CD8-positive, alpha-beta memory T cell (primary cell): ENCODE measurements around the gene DSCAML1. TPM values are rescaled to one million over a fixed set of nuclear protein-coding genes. Genes with fewer than 3 reads are reported as not detected.
A peak's percentile ranks its signal among the peaks of the same experiment; 100 is the strongest.

Experiments
- CTCF ChIA-PET: fragments of 350-600 bp; sonication (Branson Sonifier 250); formaldehyde crosslinking; loops from one replicate; lab custom pipeline; 2021; ENCODE audit warnings: antibody characterized with exemption; lab: Charles Lee
- POLR2A ChIA-PET: fragments of 350-600 bp; sonication (Branson Sonifier 250); formaldehyde crosslinking; loops from one replicate; lab custom pipeline; 2021; ENCODE audit warnings: antibody characterized with exemption; lab: Charles Lee
- DNase-seq, 5 donors: peaks; one replicate each; pipeline versions ENCODE4 v3.0.0 to v3.0.0-alpha.2; 2020 to 2022; ENCODE audit warnings: mixed read lengths in 1 of 5
- H3K27ac ChIP-seq: one replicate; pipeline ENCODE4 v1.7.0; 2013; ENCODE audit warnings: low read depth, mild to moderate bottlenecking, low read length, moderate library complexity
- H3K27me3 ChIP-seq: 2 replicates; pipeline ENCODE4 v1.7.0; 2013; ENCODE audit warnings: low read length, mild to moderate bottlenecking; ENCODE audit not compliant: insufficient read depth, poor library complexity, severe bottlenecking
- H3K36me3 ChIP-seq: 2 replicates; pipeline ENCODE4 v1.7.0; 2013; ENCODE audit warnings: mild to moderate bottlenecking, low read length, moderate library complexity; ENCODE audit not compliant: insufficient read depth
- H3K4me1 ChIP-seq: 2 replicates; pipeline ENCODE4 v1.7.0; 2013; ENCODE audit warnings: mild to moderate bottlenecking, low read length, moderate library complexity; ENCODE audit not compliant: insufficient read depth
- H3K4me3 ChIP-seq: 2 replicates; pipeline ENCODE4 v1.7.0; 2013; ENCODE audit warnings: mild to moderate bottlenecking, low read length
- H3K9me3 ChIP-seq: 2 replicates; pipeline ENCODE4 v1.7.0; 2013; ENCODE audit warnings: mild to moderate bottlenecking, low read length
- H3K27ac Mint-ChIP-seq, 8 donors: one replicate each; pipeline ENCODE4 v1.8.0; 2020 to 2021; ENCODE audit warnings: mixed read lengths in 8 of 8, mild to moderate bottlenecking in 6 of 8, inconsistent platforms in 3 of 8, moderate library complexity in 3 of 8
- H3K27me3 Mint-ChIP-seq, 2 donors: one replicate each; pipeline ENCODE4 v1.8.0; 2020 to 2021; ENCODE audit warnings: mixed read lengths in 2 of 2, mild to moderate bottlenecking in 1 of 2, moderate library complexity in 1 of 2
- H3K36me3 Mint-ChIP-seq, 3 donors: one replicate each; pipeline ENCODE4 v1.8.0; 2020 to 2021; ENCODE audit warnings: mixed read lengths in 3 of 3, inconsistent platforms in 1 of 3, mild to moderate bottlenecking in 1 of 3
- H3K4me1 Mint-ChIP-seq, 3 donors: one replicate each; pipeline ENCODE4 v1.8.0; 2020 to 2021; ENCODE audit warnings: mixed read lengths in 3 of 3, inconsistent platforms in 1 of 3, mild to moderate bottlenecking in 1 of 3
- H3K4me3 Mint-ChIP-seq, 7 donors: one replicate each; pipeline ENCODE4 v1.8.0; 2020 to 2021; ENCODE audit warnings: mixed read lengths in 7 of 7, mild to moderate bottlenecking in 6 of 7, moderate library complexity in 4 of 7, inconsistent platforms in 2 of 7
- H3K9me3 Mint-ChIP-seq, 5 donors: one replicate each; pipeline ENCODE4 v1.8.0; 2020 to 2022; ENCODE audit warnings: mixed read lengths in 5 of 5, mild to moderate bottlenecking in 3 of 5, moderate library complexity in 2 of 5, inconsistent platforms in 1 of 5
- polyA plus RNA-seq: library from polyadenylated mRNA; unstranded; fragments of 300-500 nt; fragmentation: Illumina TruSeq; gene quantifications from one replicate; pipeline ENCODE4 v1.2.3, GENCODE V29; 2021
- total RNA-seq, 2 experiments: library from RNA; stranded (reverse); gene quantifications; one replicate each; pipeline ENCODE4 v1.2.3, GENCODE V29; 2021

The DSCAML1 gene
- total and polyA plus RNA-seq, 3 experiments from 2014 or later, result 0.48 to 0.91 TPM; not detected in 1

GRCh38 chr11:117428186-117428855, 368.7 kb downstream of the DSCAML1 start:
- ChIA-PET CTCF (no interaction called here), POLR2A (no interaction called here)
- peaks cover 4% of the 10 kb centered on the region for H3K4me1 ChIP-seq
- Mint-ChIP-seq H3K27me3 (peaks cover 5 to 15% of the 10 kb centered on the region in 2 donors), H3K27ac (no peak overlapping the region), H3K4me3 (no peak overlapping the region), H3K4me1 (peaks cover 4 to 13% (median 6%) of the 10 kb centered on the region in 3 donors), H3K9me3 (no peaks in the 10 kb centered on the region), H3K36me3 (peaks cover 0 to 1% (median 0%) of the 10 kb centered on the region in 3 donors)
- H3K9me3 ChIP-seq, result no peaks in the 10 kb centered on the region
- no peaks in the 10 kb centered on the region for H3K27me3 ChIP-seq
- no peaks in the 10 kb centered on the region for H3K36me3 ChIP-seq
- H3K4me3 ChIP-seq, result no peak overlapping the region
- no peak overlapping the region for H3K27ac ChIP-seq
- DNase-seq, result no peak

- Histone ChIP-seq H3K9me3 (no peaks in the 10 kb centered on the region), H3K4me1 (peaks cover 4% of the 10 kb centered on the region), H3K27ac (no peak overlapping the region), H3K27me3 (no peaks in the 10 kb centered on the region), H3K36me3 (no peaks in the 10 kb centered on the region), H3K4me3 (no peak overlapping the region)
- Mint-ChIP-seq H3K4me1 (peaks cover 4 to 13% (median 6%) of the 10 kb centered on the region in 3 donors), H3K27ac (no peak overlapping the region), H3K27me3 (peaks cover 5 to 18% of the 10 kb centered on the region in 2 donors), H3K36me3 (peaks cover 0 to 1% (median 0%) of the 10 kb centered on the region in 3 donors), H3K4me3 (peak overlapping the region in 1 of 7 donors; percentile 35), H3K9me3 (no peaks in the 10 kb centered on the region)
- ChIA-PET CTCF (interaction anchor here (1.1 to 3.0 kb wide), 6 partner anchors 9 to 519 kb away, joined by 3 to 29 read pairs (median 8); no protein-coding TSS in a partner anchor), POLR2A (no interaction called here)
- DNase-seq, result no peak
Observed at GRCh38 chr11:117427356-117427874, 369.6 kb downstream of the DSCAML1 start.

GRCh38 chr11:117426941-117427340, 370.1 kb downstream of the DSCAML1 start:
- no peak overlapping the region for H3K4me3 ChIP-seq
- H3K27ac ChIP-seq, result no peak overlapping the region
- ChIA-PET CTCF (interaction anchor here (0.7 to 3.0 kb wide), 15 partner anchors 9 to 681 kb away, joined by 3 to 29 read pairs (median 4); no protein-coding TSS in a partner anchor), POLR2A (no interaction called here)
- peaks cover 4% of the 10 kb centered on the region for H3K4me1 ChIP-seq
- Mint-ChIP-seq H3K4me3 (peak overlapping the region in 2 of 7 donors; percentile 4 to 35), H3K27me3 (peaks cover 5 to 18% of the 10 kb centered on the region in 2 donors), H3K9me3 (no peaks in the 10 kb centered on the region), H3K4me1 (peaks cover 4 to 13% (median 6%) of the 10 kb centered on the region in 3 donors), H3K36me3 (peaks cover 0 to 1% (median 0%) of the 10 kb centered on the region in 3 donors), H3K27ac (peak overlapping the region in 1 of 8 donors; percentile 71)
- DNase-seq, result no peak
- H3K27me3 ChIP-seq, result no peaks in the 10 kb centered on the region
- no peaks in the 10 kb centered on the region for H3K36me3 ChIP-seq
- H3K9me3 ChIP-seq, result no peaks in the 10 kb centered on the region

- POLR2A ChIA-PET, result no interaction called here
- H3K9me3 ChIP-seq, result no peaks in the 10 kb centered on the region
- H3K4me1 Mint-ChIP-seq, result peaks cover 4 to 13% (median 6%) of the 10 kb centered on the region in 3 donors
Observed at GRCh38 chr11:117426297-117426685, 370.7 kb downstream of the DSCAML1 start.

GRCh38 chr11:117425679-117426296, 371.2 kb downstream of the DSCAML1 start:
- peaks cover 4 to 13% (median 6%) of the 10 kb centered on the region in 3 donors for H3K4me1 Mint-ChIP-seq
- Histone ChIP-seq H3K36me3 (no peaks in the 10 kb centered on the region), H3K4me3 (no peak overlapping the region), H3K27me3 (no peaks in the 10 kb centered on the region), H3K4me1 (peaks cover 4% of the 10 kb centered on the region), H3K27ac (no peak overlapping the region), H3K9me3 (no peaks in the 10 kb centered on the region)
- no peak for DNase-seq
- H3K9me3 Mint-ChIP-seq, result no peaks in the 10 kb centered on the region
- POLR2A ChIA-PET, result no interaction called here
- no peak overlapping the region for H3K4me3 Mint-ChIP-seq
- peaks cover 5 to 18% of the 10 kb centered on the region in 2 donors for H3K27me3 Mint-ChIP-seq
- peaks cover 0 to 1% (median 0%) of the 10 kb centered on the region in 3 donors for H3K36me3 Mint-ChIP-seq
- peak overlapping the region in 1 of 8 donors; percentile 11 for H3K27ac Mint-ChIP-seq
- CTCF ChIA-PET, result interaction anchor here (0.7 to 3.0 kb wide), 28 partner anchors 10 to 745 kb away, joined by 3 to 29 read pairs (median 4); no protein-coding TSS in a partner anchor

More at GRCh38 chr11:117426297-117426685, 370.7 kb downstream of the DSCAML1 start:
- Histone ChIP-seq H3K27ac (no peak overlapping the region), H3K27me3 (no peaks in the 10 kb centered on the region), H3K4me3 (no peak overlapping the region), H3K36me3 (no peaks in the 10 kb centered on the region), H3K4me1 (peaks cover 4% of the 10 kb centered on the region)
- Mint-ChIP-seq H3K27ac (no peak overlapping the region), H3K36me3 (peaks cover 0 to 1% (median 0%) of the 10 kb centered on the region in 3 donors), H3K27me3 (peaks cover 5 to 18% of the 10 kb centered on the region in 2 donors), H3K9me3 (no peaks in the 10 kb centered on the region), H3K4me3 (peak overlapping the region in 2 of 7 donors; percentile 47 to 51)
- CTCF ChIA-PET, result interaction anchor here (0.7 to 3.0 kb wide), 28 partner anchors 10 to 744 kb away, joined by 3 to 29 read pairs (median 4); no protein-coding TSS in a partner anchor
- peak; percentile 38 to 75 (median 51) for DNase-seq

- DNase-seq, result no peak
- Mint-ChIP-seq H3K27me3 (peaks cover 5 to 18% of the 10 kb centered on the region in 2 donors), H3K27ac (peak overlapping the region in 1 of 8 donors; percentile 78), H3K4me1 (peaks cover 4 to 13% (median 6%) of the 10 kb centered on the region in 3 donors), H3K9me3 (no peaks in the 10 kb centered on the region), H3K4me3 (peak overlapping the region in 1 of 7 donors; percentile 28), H3K36me3 (peaks cover 0 to 1% (median 0%) of the 10 kb centered on the region in 3 donors)
- Histone ChIP-seq H3K27ac (no peak overlapping the region), H3K4me3 (no peak overlapping the region), H3K9me3 (no peaks in the 10 kb centered on the region), H3K4me1 (peaks cover 4% of the 10 kb centered on the region), H3K27me3 (no peaks in the 10 kb centered on the region), H3K36me3 (no peaks in the 10 kb centered on the region)
- CTCF ChIA-PET, result interaction anchor here (0.9 to 3.0 kb wide), 4 partner anchors 11 to 404 kb away, joined by 3 to 29 read pairs (median 4); no protein-coding TSS in a partner anchor
- POLR2A ChIA-PET, result no interaction called here
Observed at GRCh38 chr11:117424781-117425180, 372.2 kb downstream of the DSCAML1 start.

GRCh38 chr11:117423046-117423575, 373.9 kb downstream of the DSCAML1 start:
- H3K4me1 ChIP-seq, result peaks cover 4% of the 10 kb centered on the region
- DNase-seq, result no peak
- no peak overlapping the region for H3K4me3 Mint-ChIP-seq
- ChIA-PET POLR2A (no interaction called here), CTCF (no interaction called here)
- peaks cover 4 to 13% (median 6%) of the 10 kb centered on the region in 3 donors for H3K4me1 Mint-ChIP-seq
- H3K36me3 ChIP-seq, result no peaks in the 10 kb centered on the region
- H3K36me3 Mint-ChIP-seq, result peaks cover 0 to 1% (median 0%) of the 10 kb centered on the region in 3 donors
- H3K27me3 Mint-ChIP-seq, result peaks cover 5 to 18% of the 10 kb centered on the region in 2 donors
- H3K9me3 Mint-ChIP-seq, result no peaks in the 10 kb centered on the region
- H3K9me3 ChIP-seq, result no peaks in the 10 kb centered on the region
- no peaks in the 10 kb centered on the region for H3K27me3 ChIP-seq
- H3K27ac ChIP-seq, result no peak overlapping the region
- H3K4me3 ChIP-seq, result no peak overlapping the region
- H3K27ac Mint-ChIP-seq, result no peak overlapping the region
